ENCODE data around the gene ATXN10.

The ATXN10 gene

GRCh38 chr22:45866126-45866645, 194.6 kb downstream of the ATXN10 start:
- Histone ChIP-seq H3K4me2 (ENCODE audit: low read depth, low read length, poor library complexity, severe bottlenecking) (no peak overlapping the region), H3K9ac (ENCODE audit: low read depth, low read length, poor library complexity, severe bottlenecking) (no peak overlapping the region), H3K9me3 (ENCODE audit: insufficient read depth, low read depth, low read length) (no peaks in the 10 kb centered on the region), H3K79me2 (ENCODE audit: insufficient read depth, low read length) (no peaks in the 10 kb centered on the region), H2AFZ (ENCODE audit: low read length) (no peak overlapping the region), H3K27me3 (ENCODE audit: insufficient read depth, low read length, poor library complexity, severe bottlenecking) (no peaks in the 10 kb centered on the region), H3K36me3 (ENCODE audit: insufficient read depth, low read length) (no peaks in the 10 kb centered on the region), H4K20me1 (ENCODE audit: insufficient read depth, low read length, poor library complexity, severe bottlenecking) (no peaks in the 10 kb centered on the region), H3F3A (ENCODE audit: low read depth) (no peaks in the 10 kb centered on the region), H3K4me1 (ENCODE audit: insufficient read depth, low read length, poor library complexity, severe bottlenecking) (no peaks in the 10 kb centered on the region), H3K4me3 (ENCODE audit: low read length, poor library complexity, severe bottlenecking) (no peak overlapping the region), H3K9me2 (replicated peaks; ENCODE audit: low read depth, low read length) (no peaks in the 10 kb centered on the region)
- no peak for TF ChIP-seq CTCF (conservative IDR thresholded peaks at IDR 0.05; ENCODE audit: low read length)
- TF ChIP-seq EZH2phosphoT487 (IDR thresholded peaks at IDR 0.05; ENCODE audit: borderline replicate concordance): no peak

- H3K9me3 ChIP-seq (ENCODE audit: insufficient read depth, low read depth, low read length): no peaks in the 10 kb centered on the region
- H3K27me3 ChIP-seq (ENCODE audit: insufficient read depth, low read length, poor library complexity, severe bottlenecking): no peaks in the 10 kb centered on the region
- H3K9me2 ChIP-seq (replicated peaks; ENCODE audit: low read depth, low read length): no peaks in the 10 kb centered on the region
- TF ChIP-seq EZH2phosphoT487 (IDR thresholded peaks at IDR 0.05; ENCODE audit: borderline replicate concordance) (no peak), CTCF (conservative IDR thresholded peaks at IDR 0.05; ENCODE audit: low read length) (no peak)
- no peak overlapping the region for H2AFZ ChIP-seq (ENCODE audit: low read length)
- H3K4me1 ChIP-seq (ENCODE audit: insufficient read depth, low read length, poor library complexity, severe bottlenecking): no peaks in the 10 kb centered on the region
- no peaks in the 10 kb centered on the region for H3K36me3 ChIP-seq (ENCODE audit: insufficient read depth, low read length)
- H3K4me2 ChIP-seq (ENCODE audit: low read depth, low read length, poor library complexity, severe bottlenecking): no peak overlapping the region
- H3F3A ChIP-seq (ENCODE audit: low read depth): no peaks in the 10 kb centered on the region
- no peaks in the 10 kb centered on the region for H4K20me1 ChIP-seq (ENCODE audit: insufficient read depth, low read length, poor library complexity, severe bottlenecking)
- H3K79me2 ChIP-seq (ENCODE audit: insufficient read depth, low read length): no peaks in the 10 kb centered on the region
- no peak overlapping the region for H3K9ac ChIP-seq (ENCODE audit: low read depth, low read length, poor library complexity, severe bottlenecking)
- no peak overlapping the region for H3K4me3 ChIP-seq (ENCODE audit: low read length, poor library complexity, severe bottlenecking)
Observed at GRCh38 chr22:45866646-45867117, 195.0 kb downstream of the ATXN10 start.

GRCh38 chr22:45867118-45867905, 195.7 kb downstream of the ATXN10 start:
- H3K4me1 ChIP-seq (ENCODE audit: insufficient read depth, low read length, poor library complexity, severe bottlenecking): no peaks in the 10 kb centered on the region
- H3F3A ChIP-seq (ENCODE audit: low read depth): no peaks in the 10 kb centered on the region
- no peak for TF ChIP-seq CTCF (conservative IDR thresholded peaks at IDR 0.05; ENCODE audit: low read length)
- no peaks in the 10 kb centered on the region for H3K9me3 ChIP-seq (ENCODE audit: insufficient read depth, low read depth, low read length)
- no peak overlapping the region for H3K4me2 ChIP-seq (ENCODE audit: low read depth, low read length, poor library complexity, severe bottlenecking)
- H3K36me3 ChIP-seq (ENCODE audit: insufficient read depth, low read length): no peaks in the 10 kb centered on the region
- no peaks in the 10 kb centered on the region for H4K20me1 ChIP-seq (ENCODE audit: insufficient read depth, low read length, poor library complexity, severe bottlenecking)
- H3K9ac ChIP-seq (ENCODE audit: low read depth, low read length, poor library complexity, severe bottlenecking): no peak overlapping the region
- no peaks in the 10 kb centered on the region for H3K79me2 ChIP-seq (ENCODE audit: insufficient read depth, low read length)
- no peaks in the 10 kb centered on the region for H3K27me3 ChIP-seq (ENCODE audit: insufficient read depth, low read length, poor library complexity, severe bottlenecking)
- no peaks in the 10 kb centered on the region for H3K9me2 ChIP-seq (replicated peaks; ENCODE audit: low read depth, low read length)
- H3K4me3 ChIP-seq (ENCODE audit: low read length, poor library complexity, severe bottlenecking): no peak overlapping the region
- no peak overlapping the region for H2AFZ ChIP-seq (ENCODE audit: low read length)
